HG03196 (cell line): ENCODE results near the gene ADIPOQ.
"Not testable (repeated sequence)": the region's sequence is repeated elsewhere in the genome, so short reads cannot be mapped to it uniquely, and the experiment has no call there.

Experiments used
- ATAC-seq: cut with Tn5 transposase; IDR thresholded peaks from one replicate; pipeline ENCODE4 v1.9.1; 2021; ENCODE audit not compliant: unreplicated experiment

Gene ADIPOQ

GRCh38 chr3:186826410-186826975 lies 16.0 kb upstream of the ADIPOQ start:
- no peak for ATAC-seq

GRCh38 chr3:186826976-186827857 lies 15.3 kb upstream of the ADIPOQ start:
- ATAC-seq, result peak; percentile 89

GRCh38 chr3:186828340-186828739 lies 14.2 kb upstream of the ADIPOQ start:
- ATAC-seq, result no peak

GRCh38 chr3:186831798-186832197 lies 10.7 kb upstream of the ADIPOQ start:
- no peak for ATAC-seq

GRCh38 chr3:186832276-186832675 lies 10.2 kb upstream of the ADIPOQ start:
- ATAC-seq, result no peak

- no peak for ATAC-seq
Observed at GRCh38 chr3:186839874-186840641, 2.5 kb upstream of the ADIPOQ start.

- ATAC-seq, result no peak
Observed at GRCh38 chr3:186841620-186842019, 890 bp upstream of the ADIPOQ start.

GRCh38 chr3:186843039-186843432 lies 526 bp downstream of the ADIPOQ start:
- no peak for ATAC-seq

GRCh38 chr3:186844908-186845307 lies 2.4 kb downstream of the ADIPOQ start:
- no peak for ATAC-seq

- ATAC-seq, result no peak
Observed at GRCh38 chr3:186845756-186846155, 3.2 kb downstream of the ADIPOQ start.

GRCh38 chr3:186847437-186847836 lies 4.9 kb downstream of the ADIPOQ start:
- no peak for ATAC-seq

GRCh38 chr3:186849374-186849975 lies 7.0 kb downstream of the ADIPOQ start:
- no peak for ATAC-seq

GRCh38 chr3:186851835-186852234 lies 9.3 kb downstream of the ADIPOQ start:
- not testable (repeated sequence) for ATAC-seq

- ATAC-seq, result no peak
Observed at GRCh38 chr3:186852994-186853393, 10.5 kb downstream of the ADIPOQ start.

- no peak for ATAC-seq
Observed at GRCh38 chr3:186854146-186854545, 11.6 kb downstream of the ADIPOQ start.

GRCh38 chr3:186854954-186855353 lies 12.4 kb downstream of the ADIPOQ start:
- no peak for ATAC-seq

- ATAC-seq, result no peak
Observed at GRCh38 chr3:186857743-186858142, 15.2 kb downstream of the ADIPOQ start.

GRCh38 chr3:186865215-186865853 lies 22.8 kb downstream of the ADIPOQ start:
- not testable (repeated sequence) for ATAC-seq

GRCh38 chr3:186866095-186866494 lies 23.6 kb downstream of the ADIPOQ start:
- ATAC-seq, result not testable (repeated sequence)

- ATAC-seq, result no peak
Observed at GRCh38 chr3:186869253-186870100, 27.0 kb downstream of the ADIPOQ start.
